CD4-positive, alpha-beta T cell treated with Interleukin-6 for 4 hours (primary cell): ENCODE results near the gene RIPOR3.
"Not testable (repeated sequence)": the region's sequence is repeated elsewhere in the genome, so short reads cannot be mapped to it uniquely, and the experiment has no call there.

Source experiments
- DNase-seq: peaks from one replicate; pipeline ENCODE4 v3.0.0-alpha.2; 2020; ENCODE audit warnings: mixed read lengths

The RIPOR3 gene

GRCh38 chr20:50651676-50652075, 39.7 kb downstream of the RIPOR3 start:
- no peak for DNase-seq

GRCh38 chr20:50649590-50649989, 41.8 kb downstream of the RIPOR3 start:
- DNase-seq, result no peak

- DNase-seq, result no peak
These were observed 42.7 kb downstream of the RIPOR3 start for GRCh38 chr20:50648651-50649050.

GRCh38 chr20:50646483-50646996, 44.8 kb downstream of the RIPOR3 start:
- DNase-seq, result no peak

- no peak for DNase-seq
These were observed 45.9 kb downstream of the RIPOR3 start for GRCh38 chr20:50645253-50646068.

- no peak for DNase-seq
These were observed 49.0 kb downstream of the RIPOR3 start for GRCh38 chr20:50642288-50642803.

GRCh38 chr20:50641625-50642287, 49.6 kb downstream of the RIPOR3 start:
- not testable (repeated sequence) for DNase-seq

GRCh38 chr20:50639971-50640711, 51.2 kb downstream of the RIPOR3 start:
- not testable (repeated sequence) for DNase-seq

GRCh38 chr20:50638015-50638847, 53.1 kb downstream of the RIPOR3 start:
- DNase-seq, result not testable (repeated sequence)

- DNase-seq, result no peak
These were observed 54.5 kb downstream of the RIPOR3 start for GRCh38 chr20:50636601-50637540.

- DNase-seq, result peak; percentile 53
These were observed 55.4 kb downstream of the RIPOR3 start for GRCh38 chr20:50635676-50636600.

- DNase-seq, result no peak
These were observed 56.3 kb downstream of the RIPOR3 start for GRCh38 chr20:50635014-50635557.

GRCh38 chr20:50634191-50634590, 57.2 kb downstream of the RIPOR3 start:
- no peak for DNase-seq

GRCh38 chr20:50633361-50633760, 58.0 kb downstream of the RIPOR3 start:
- no peak for DNase-seq

- DNase-seq, result no peak
These were observed 58.6 kb downstream of the RIPOR3 start for GRCh38 chr20:50632701-50633100.

- DNase-seq, result no peak
These were observed 59.1 kb downstream of the RIPOR3 start for GRCh38 chr20:50632236-50632635.

GRCh38 chr20:50630578-50631263, 60.6 kb downstream of the RIPOR3 start:
- DNase-seq, result no peak

GRCh38 chr20:50629670-50630045, 61.7 kb downstream of the RIPOR3 start:
- no peak for DNase-seq
